Sigmoid colon (tissue), 7 donors: ENCODE measurements around the gene DAZL. TPM values are rescaled to one million over a fixed set of nuclear protein-coding genes. Genes with fewer than 3 reads are reported as not detected.

Source experiments
- DNase-seq: peaks from one replicate; pipeline ENCODE4 v3.0.0-alpha.2; 2019
- H3K27ac ChIP-seq, 4 donors: fragments of 200-600 bp; sonication (generic); one replicate each; pipeline ENCODE4 v1.5.1; 2016 to 2019; ENCODE audit warnings: mild to moderate bottlenecking in 1 of 4
- H3K27me3 ChIP-seq, 3 donors: fragments of 200-600 bp; sonication (generic); one replicate each; pipeline ENCODE4 v1.5.1; 2019; ENCODE audit warnings: mild to moderate bottlenecking in 1 of 3
- H3K36me3 ChIP-seq, 4 donors: fragments of 200-600 bp; sonication (generic); one replicate each; pipeline ENCODE4 v1.5.1; 2016 to 2019
- H3K4me1 ChIP-seq, 4 donors: fragments of 200-600 bp; sonication (generic); one replicate each; pipeline ENCODE4 v1.5.1; 2017 to 2019
- H3K4me3 ChIP-seq, 4 donors: fragments of 200-600 bp; sonication (generic); one replicate each; pipeline ENCODE4 v1.5.1; 2017 to 2019; ENCODE audit warnings: mild to moderate bottlenecking in 2 of 4, moderate library complexity in 1 of 4
- H3K9me3 ChIP-seq, 4 donors: fragments of 200-600 bp in 3 of 4; sonication (generic) in 3 of 4; one replicate each; pipeline versions ENCODE4 v1.5.1 to v1.6.1; 2013 to 2019
- EP300 ChIP-seq, 4 donors: sonication (generic); formaldehyde crosslinking; IDR thresholded peaks; one replicate each; pipeline ENCODE4 v1.6.1; 2017; ENCODE audit warnings: antibody characterized with exemption in 4 of 4
- POLR2A ChIP-seq, 2 donors: fragments of 450-650 bp; IDR thresholded peaks; one replicate each; pipeline ENCODE4 v1.6.1; 2016; ENCODE audit warnings: antibody characterized with exemption in 2 of 2, mild to moderate bottlenecking in 2 of 2, moderate library complexity in 2 of 2
- POLR2AphosphoS5 ChIP-seq, 4 donors: sonication (generic); formaldehyde crosslinking; IDR thresholded peaks; one replicate each; pipeline ENCODE4 v1.6.1; 2017; ENCODE audit warnings: antibody characterized with exemption in 4 of 4
- WGBS, 2 donors: extraction: QIAGEN DNeasy Blood & Tissue Kit; methylation state at CpG; one replicate each; pipeline ENCODE4 v1.1.7; 2013; 5-methylcytosine and 5-hydroxymethylcytosine counted together
- intact Hi-C: fragments of 100-400 bp; cut with DNase I; formaldehyde crosslinking; loops from one replicate; pipeline ENCODE4 v1.15.1; 2023
- polyA plus RNA-seq, 3 donors: library from polyadenylated mRNA; stranded (reverse); fragments of 200-250 nt; gene quantifications; one replicate each; pipeline ENCODE4 v1.2.3, GENCODE V29; 2013
- total RNA-seq, 4 donors: library from RNA; depleted of rRNA; stranded (reverse); fragments of >200 nt; gene quantifications; one replicate each; pipeline ENCODE4 v1.1.0, GENCODE V29; 2016
- TF ChIP-seq, protein P1 (sequence below), 4 experiments: fragments of 450-650 bp in 3 of 4; fragments of 200-600 bp in 1 of 4; IDR thresholded peaks; one replicate each; pipeline ENCODE4 v1.5.1; 2016 to 2019; ENCODE audit warnings: antibody characterized with exemption in 4 of 4, mild to moderate bottlenecking in 3 of 4, moderate library complexity in 2 of 4
- donor health status: healthy with polysubstance abuse.
- donor health status: Bipolar disorder and iron deficiency.
- donor health status: healthy.

Gene DAZL, protein sequence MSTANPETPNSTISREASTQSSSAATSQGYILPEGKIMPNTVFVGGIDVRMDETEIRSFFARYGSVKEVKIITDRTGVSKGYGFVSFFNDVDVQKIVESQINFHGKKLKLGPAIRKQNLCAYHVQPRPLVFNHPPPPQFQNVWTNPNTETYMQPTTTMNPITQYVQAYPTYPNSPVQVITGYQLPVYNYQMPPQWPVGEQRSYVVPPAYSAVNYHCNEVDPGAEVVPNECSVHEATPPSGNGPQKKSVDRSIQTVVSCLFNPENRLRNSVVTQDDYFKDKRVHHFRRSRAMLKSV
- under 1 TPM in 3 of 4 donors, not detected in 1; 0.36 to 0.66 (median 0.41) TPM for total RNA-seq
- polyA plus RNA-seq = under 1 TPM in 1 of 3 donors, not detected in 2; 0.12 TPM

DNA sequence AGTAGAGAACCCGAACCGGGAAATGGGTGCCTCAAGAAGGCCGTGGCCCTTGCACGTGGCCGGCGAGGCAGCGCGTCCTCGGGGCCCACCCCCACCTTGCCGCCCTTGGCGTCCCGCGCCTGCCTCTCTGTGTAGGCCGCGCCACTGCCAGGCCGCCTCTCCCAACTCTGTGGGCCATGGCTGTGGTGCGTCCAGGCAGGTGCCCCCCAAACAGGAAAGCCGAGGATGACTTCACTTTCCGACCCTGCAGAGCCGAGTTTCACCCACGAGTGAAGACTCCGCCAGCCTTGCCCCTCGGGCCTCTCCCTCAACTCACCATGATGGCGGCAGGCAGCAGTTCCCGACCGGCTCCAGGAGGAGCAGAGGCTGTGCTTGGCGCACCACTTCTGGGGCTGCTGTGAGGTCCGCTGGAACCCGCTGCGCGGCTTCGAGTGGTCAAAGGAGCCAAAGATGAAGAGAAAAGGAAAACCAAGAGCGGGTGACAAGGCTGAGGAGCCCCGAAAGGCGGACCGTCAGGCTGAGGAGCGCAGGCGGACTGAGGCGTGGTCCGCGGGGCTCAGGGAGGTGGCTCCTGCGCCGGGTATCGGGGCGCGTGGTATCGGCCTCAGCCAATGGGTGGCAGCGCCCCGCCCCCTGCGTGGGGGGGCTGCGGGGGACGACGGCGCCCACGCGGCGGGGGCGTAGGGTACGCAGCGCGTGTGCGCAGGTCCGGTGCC lies at the start of gene DAZL:
Gene DAZL, minus strand, starts transcription at position 537 of the 716 bp plus-strand sequence. Its CDS starts 218 bp downstream, at position 319.
- 97 to 98% methylated on average over 63 of the region's 63 CpGs for WGBS, 2 donors
- DNase-seq = no peak
- Histone ChIP-seq H3K27me3 (no peaks in the 10 kb centered on the region), H3K27ac (no peak within 1 kb of the TSS), H3K4me1 (peaks cover 0 to 4% (median 2%) of the 10 kb centered on the region in 4 donors), H3K36me3 (no peaks in the 10 kb centered on the region), H3K4me3 (no peak within 1 kb of the TSS), H3K9me3 (no peaks in the 10 kb centered on the region)
- intact Hi-C loops = loop anchor here (5.0 kb wide), 2 partner anchors 427 to 807 kb away; no protein-coding TSS in a partner anchor
- TF ChIP-seq POLR2A (IDR thresholded peaks at IDR 0.05) (no peak), EP300 (IDR thresholded peaks at IDR 0.05) (no peak), POLR2AphosphoS5 (IDR thresholded peaks at IDR 0.05) (no peak)
- TF ChIP-seq, protein P1, sequence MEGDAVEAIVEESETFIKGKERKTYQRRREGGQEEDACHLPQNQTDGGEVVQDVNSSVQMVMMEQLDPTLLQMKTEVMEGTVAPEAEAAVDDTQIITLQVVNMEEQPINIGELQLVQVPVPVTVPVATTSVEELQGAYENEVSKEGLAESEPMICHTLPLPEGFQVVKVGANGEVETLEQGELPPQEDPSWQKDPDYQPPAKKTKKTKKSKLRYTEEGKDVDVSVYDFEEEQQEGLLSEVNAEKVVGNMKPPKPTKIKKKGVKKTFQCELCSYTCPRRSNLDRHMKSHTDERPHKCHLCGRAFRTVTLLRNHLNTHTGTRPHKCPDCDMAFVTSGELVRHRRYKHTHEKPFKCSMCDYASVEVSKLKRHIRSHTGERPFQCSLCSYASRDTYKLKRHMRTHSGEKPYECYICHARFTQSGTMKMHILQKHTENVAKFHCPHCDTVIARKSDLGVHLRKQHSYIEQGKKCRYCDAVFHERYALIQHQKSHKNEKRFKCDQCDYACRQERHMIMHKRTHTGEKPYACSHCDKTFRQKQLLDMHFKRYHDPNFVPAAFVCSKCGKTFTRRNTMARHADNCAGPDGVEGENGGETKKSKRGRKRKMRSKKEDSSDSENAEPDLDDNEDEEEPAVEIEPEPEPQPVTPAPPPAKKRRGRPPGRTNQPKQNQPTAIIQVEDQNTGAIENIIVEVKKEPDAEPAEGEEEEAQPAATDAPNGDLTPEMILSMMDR (IDR thresholded peaks at IDR 0.05) = no peak

DNA sequence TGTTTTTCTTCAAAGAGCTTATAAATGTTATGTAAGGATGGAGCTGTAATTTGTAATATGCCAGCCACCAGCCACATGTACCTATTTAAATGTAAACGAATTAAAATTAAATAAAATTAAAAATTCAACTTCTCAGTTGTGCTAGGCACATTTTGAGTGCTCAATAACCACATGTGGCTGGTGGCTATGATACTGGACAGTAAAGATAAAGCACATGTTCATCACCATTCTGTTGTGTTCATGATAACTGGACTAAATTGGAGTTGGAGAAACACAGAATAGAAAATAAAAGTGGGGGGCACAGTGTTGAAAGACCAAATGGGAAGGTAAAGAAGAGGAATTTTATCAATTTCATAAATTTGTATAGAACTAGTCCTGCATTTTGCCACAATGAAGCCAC lies 49.8 kb upstream of the DAZL start:
- Histone ChIP-seq H3K4me1 (no peaks in the 10 kb centered on the region), H3K27me3 (no peaks in the 10 kb centered on the region), H3K9me3 (no peaks in the 10 kb centered on the region), H3K27ac (no peak overlapping the region), H3K4me3 (no peak overlapping the region), H3K36me3 (no peaks in the 10 kb centered on the region)
- no peak for DNase-seq
- 22 to 66% methylated on average over 1 of the region's 1 CpG for WGBS, 2 donors
- TF ChIP-seq, protein P1 (IDR thresholded peaks at IDR 0.05) = no peak
- no peak for TF ChIP-seq EP300 (IDR thresholded peaks at IDR 0.05)
- no peak for TF ChIP-seq POLR2A (IDR thresholded peaks at IDR 0.05)
- intact Hi-C loops = no loop called here

DNA sequence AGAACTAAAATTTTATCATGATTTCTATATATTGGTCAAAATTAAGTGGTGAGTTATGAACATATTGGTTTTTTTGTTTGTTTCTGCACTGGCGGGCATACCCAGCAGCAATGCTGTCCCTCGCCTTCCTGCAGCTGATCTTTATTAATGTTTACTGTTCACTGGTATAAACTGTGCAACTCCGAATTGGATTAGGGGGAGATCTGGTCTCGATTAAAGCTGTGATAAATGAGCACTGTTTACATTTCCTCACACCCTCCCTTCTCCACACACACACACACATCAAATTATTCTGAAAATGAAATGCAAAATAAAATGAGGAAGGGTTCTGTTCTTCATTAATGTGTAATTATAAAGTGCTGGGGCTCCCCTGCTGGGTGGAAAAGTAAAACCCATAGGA lies 48.5 kb upstream of the DAZL start:
- no peaks in the 10 kb centered on the region for H3K4me1 ChIP-seq
- H3K9me3 ChIP-seq = no peaks in the 10 kb centered on the region
- no peak for DNase-seq
- no peak overlapping the region for H3K27ac ChIP-seq
- 41 to 62% methylated on average over 4 of the region's 4 CpGs for WGBS, 2 donors
- no peak overlapping the region for H3K4me3 ChIP-seq
- TF ChIP-seq EP300 (IDR thresholded peaks at IDR 0.05) (no peak), POLR2AphosphoS5 (IDR thresholded peaks at IDR 0.05) (no peak), POLR2A (IDR thresholded peaks at IDR 0.05) (no peak)
- TF ChIP-seq, protein P1 (IDR thresholded peaks at IDR 0.05) = no peak
- H3K36me3 ChIP-seq = no peaks in the 10 kb centered on the region
- intact Hi-C loops = no loop called here
- no peaks in the 10 kb centered on the region for H3K27me3 ChIP-seq

DNA sequence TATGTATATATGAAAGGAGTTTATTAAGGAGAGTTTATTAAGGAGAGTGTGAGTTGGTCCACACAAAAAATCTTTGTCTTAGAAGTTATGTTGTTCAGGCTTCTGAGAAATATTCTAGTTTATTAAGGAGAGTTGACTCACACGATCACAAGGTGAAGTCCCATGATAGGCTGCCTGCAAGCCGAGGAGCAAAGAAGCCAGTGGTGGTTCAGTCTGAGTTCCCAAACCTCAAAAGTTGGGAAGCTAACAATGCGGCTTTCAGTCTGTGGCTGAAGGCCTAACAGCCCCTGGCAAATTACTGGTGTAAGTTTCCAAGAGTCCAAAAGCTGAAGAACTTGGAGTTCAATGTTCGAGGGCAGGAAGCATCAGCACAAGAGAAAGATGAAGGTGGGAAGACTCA lies 42.4 kb upstream of the DAZL start:
- Histone ChIP-seq H3K27ac (no peak overlapping the region), H3K9me3 (no peaks in the 10 kb centered on the region), H3K36me3 (no peaks in the 10 kb centered on the region), H3K4me1 (no peaks in the 10 kb centered on the region), H3K4me3 (no peak overlapping the region), H3K27me3 (no peaks in the 10 kb centered on the region)
- 93 to 94% methylated on average over 4 of the region's 4 CpGs for WGBS, 2 donors
- TF ChIP-seq, protein P1 (IDR thresholded peaks at IDR 0.05) = no peak
- TF ChIP-seq POLR2AphosphoS5 (IDR thresholded peaks at IDR 0.05) = no peak
- no peak for TF ChIP-seq EP300 (IDR thresholded peaks at IDR 0.05)
- no peak for TF ChIP-seq POLR2A (IDR thresholded peaks at IDR 0.05)
- no peak for DNase-seq
- intact Hi-C loops = no loop called here
